ENCODE results near the gene NEURL4. TPM values are rescaled to one million over a fixed set of nuclear protein-coding genes. Genes with fewer than 3 reads are reported as not detected.

Gene NEURL4
- total RNA-seq (85.2 and 89.2 TPM in 2 replicates), polyA plus RNA-seq (54.6 and 82.6 TPM in 2 replicates), polyA minus RNA-seq (52.2 and 53.4 TPM in 2 replicates)
- 30.8 TPM for total RNA-seq (2013)

- Histone ChIP-seq H3K27ac (ENCODE audit: low read length in 2 of 2) (peak within 1 kb of the TSS; percentile 86 to 93), H3K36me3 (replicated peaks in 1 of 2; ENCODE audit: control extremely low read depth in 1 of 2, control insufficient read depth in 1 of 2, extremely low read depth in 1 of 2, insufficient read depth in 2 of 2, low read length in 1 of 2) (peaks cover 0 to 20% of the 10 kb centered on the region in 2 experiments), H3K9me3 (ENCODE audit: control extremely low read depth in 1 of 3, control insufficient read depth in 2 of 3, insufficient read depth in 1 of 3, low read length in 2 of 3) (no peaks in the 10 kb centered on the region), H3K4me2 (replicated peaks; ENCODE audit: low read depth, low read length, poor library complexity, severe bottlenecking) (peak within 1 kb of the TSS; percentile 88), H3K9ac (ENCODE audit: low read length) (peak within 1 kb of the TSS; percentile 86), H3K27me3 (replicated peaks in 1 of 4; ENCODE audit: control extremely low read depth in 1 of 4, control insufficient read depth in 3 of 4, insufficient read depth in 4 of 4, low read length in 3 of 4) (no peaks in the 10 kb centered on the region), H2AFZ (ENCODE audit: insufficient read depth, low read depth, low read length, poor library complexity, severe bottlenecking) (peak within 1 kb of the TSS; percentile 94), H3K4me3 (ENCODE audit: control extremely low read depth in 1 of 5, extremely low read depth in 1 of 5, insufficient read depth in 1 of 5, low read depth in 2 of 5, low read length in 4 of 5) (peak within 1 kb of the TSS; percentile 65 to 92 (median 81)), H4K20me1 (ENCODE audit: control insufficient read depth, insufficient read depth, low read length, poor library complexity, severe bottlenecking) (peaks cover 4% of the 10 kb centered on the region), H3K79me2 (ENCODE audit: control insufficient read depth, insufficient read depth, low read length) (peaks cover 23% of the 10 kb centered on the region), H3K4me1 (ENCODE audit: control insufficient read depth in 2 of 2, insufficient read depth in 2 of 2, low read length in 2 of 2) (peaks cover 23 to 49% of the 10 kb centered on the region in 2 donors)
- no peak for ATAC-seq (ENCODE audit: low read depth)
- CTCF ChIA-PET: interaction anchor here (0.9 to 3.0 kb wide), 13 partner anchors 8 to 159 kb away, joined by 3 to 20 read pairs (median 7); partner anchors contain the start of genes ACADVL, ACAP1, DLG4 and GPS2
- Mint-ChIP-seq H3K27ac (peak within 1 kb of the TSS; percentile 98), H3K27me3 (no peaks in the 10 kb centered on the region), H3K4me1 (peaks cover 41% of the 10 kb centered on the region), H3K9me3 (ENCODE audit: insufficient read depth) (no peaks in the 10 kb centered on the region), H3K4me3 (peak within 1 kb of the TSS; percentile 96)
- POLR2A ChIA-PET: interaction anchor here (0.7 to 2.4 kb wide), 15 partner anchors 9 to 919 kb away, joined by 3 to 18 read pairs (median 5); partner anchors contain the start of genes CD68, CTC1, CTDNEP1 and ELP5
- peak; percentile 73 for DNase-seq
- WGBS (ENCODE audit: insufficient coverage): under 1% methylated on average over 45 of the region's 50 CpGs
- intact Hi-C loops (cut with micrococcal nuclease): loop anchor here (1.0 kb wide), 9 partner anchors 14 to 243 kb away; partner anchors contain the start of genes DVL2, EIF5A, ELP5 and GABARAP
- TF ChIP-seq, protein P1, sequence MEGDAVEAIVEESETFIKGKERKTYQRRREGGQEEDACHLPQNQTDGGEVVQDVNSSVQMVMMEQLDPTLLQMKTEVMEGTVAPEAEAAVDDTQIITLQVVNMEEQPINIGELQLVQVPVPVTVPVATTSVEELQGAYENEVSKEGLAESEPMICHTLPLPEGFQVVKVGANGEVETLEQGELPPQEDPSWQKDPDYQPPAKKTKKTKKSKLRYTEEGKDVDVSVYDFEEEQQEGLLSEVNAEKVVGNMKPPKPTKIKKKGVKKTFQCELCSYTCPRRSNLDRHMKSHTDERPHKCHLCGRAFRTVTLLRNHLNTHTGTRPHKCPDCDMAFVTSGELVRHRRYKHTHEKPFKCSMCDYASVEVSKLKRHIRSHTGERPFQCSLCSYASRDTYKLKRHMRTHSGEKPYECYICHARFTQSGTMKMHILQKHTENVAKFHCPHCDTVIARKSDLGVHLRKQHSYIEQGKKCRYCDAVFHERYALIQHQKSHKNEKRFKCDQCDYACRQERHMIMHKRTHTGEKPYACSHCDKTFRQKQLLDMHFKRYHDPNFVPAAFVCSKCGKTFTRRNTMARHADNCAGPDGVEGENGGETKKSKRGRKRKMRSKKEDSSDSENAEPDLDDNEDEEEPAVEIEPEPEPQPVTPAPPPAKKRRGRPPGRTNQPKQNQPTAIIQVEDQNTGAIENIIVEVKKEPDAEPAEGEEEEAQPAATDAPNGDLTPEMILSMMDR (IDR thresholded peaks at IDR 0.05): no peak
- no peak for TF ChIP-seq EZH2 (IDR thresholded peaks at IDR 0.05; ENCODE audit: borderline replicate concordance, insufficient read depth, low read depth, low read length, poor library complexity, severe bottlenecking)
These were observed at the start of gene NEURL4 for GRCh38 chr17:7328840-7329373. NEURL4 (minus strand) TSS chr17:7329335; CDS start chr17:7329312, 23 bp downstream.

GRCh38 chr17:7374353-7374752, 45.2 kb upstream of the NEURL4 start:
- Histone ChIP-seq H3K4me2 (replicated peaks; ENCODE audit: low read depth, low read length, poor library complexity, severe bottlenecking) (no peak overlapping the region), H2AFZ (ENCODE audit: insufficient read depth, low read depth, low read length, poor library complexity, severe bottlenecking) (no peak overlapping the region), H3K79me2 (ENCODE audit: control insufficient read depth, insufficient read depth, low read length) (no peaks in the 10 kb centered on the region), H3K9ac (ENCODE audit: low read length) (no peak overlapping the region), H3K4me1 (ENCODE audit: control insufficient read depth in 2 of 2, insufficient read depth in 2 of 2, low read length in 2 of 2) (no peaks in the 10 kb centered on the region), H3K27ac (ENCODE audit: low read length in 2 of 2) (no peak overlapping the region), H3K27me3 (replicated peaks in 1 of 4; ENCODE audit: control extremely low read depth in 1 of 4, control insufficient read depth in 3 of 4, insufficient read depth in 4 of 4, low read length in 3 of 4) (peaks cover 0 to 2% (median 0%) of the 10 kb centered on the region in 4 experiments), H4K20me1 (ENCODE audit: control insufficient read depth, insufficient read depth, low read length, poor library complexity, severe bottlenecking) (no peaks in the 10 kb centered on the region), H3K4me3 (ENCODE audit: control extremely low read depth in 1 of 5, extremely low read depth in 1 of 5, insufficient read depth in 1 of 5, low read depth in 2 of 5, low read length in 4 of 5) (no peak overlapping the region), H3K9me3 (ENCODE audit: control extremely low read depth in 1 of 3, control insufficient read depth in 2 of 3, insufficient read depth in 1 of 3, low read length in 2 of 3) (peaks cover 0 to 2% (median 2%) of the 10 kb centered on the region in 3 donors), H3K36me3 (replicated peaks in 1 of 2; ENCODE audit: control extremely low read depth in 1 of 2, control insufficient read depth in 1 of 2, extremely low read depth in 1 of 2, insufficient read depth in 2 of 2, low read length in 1 of 2) (no peaks in the 10 kb centered on the region)
- H3K4me1 Mint-ChIP-seq: no peaks in the 10 kb centered on the region
- ATAC-seq (ENCODE audit: low read depth) (no peak), DNase-seq (no peak)
- peaks cover 14% of the 10 kb centered on the region for H3K27me3 Mint-ChIP-seq
- no peaks in the 10 kb centered on the region for H3K9me3 Mint-ChIP-seq (ENCODE audit: insufficient read depth)
- H3K27ac Mint-ChIP-seq: no peak overlapping the region
- CTCF ChIA-PET: interaction anchor here (0.9 kb wide), 1 partner anchor 10 kb away, joined by 3 read pairs; no protein-coding TSS in a partner anchor
- H3K4me3 Mint-ChIP-seq: no peak overlapping the region
- intact Hi-C loops (cut with micrococcal nuclease): no loop called here
- no peak for TF ChIP-seq EZH2 (IDR thresholded peaks at IDR 0.05; ENCODE audit: borderline replicate concordance, insufficient read depth, low read depth, low read length, poor library complexity, severe bottlenecking)
- TF ChIP-seq, protein P1 (IDR thresholded peaks at IDR 0.05): no peak
- POLR2A ChIA-PET: no interaction called here
- no CpG with 5 or more reads among the region's 2 CpGs for WGBS (ENCODE audit: insufficient coverage)

Measured in B cell (primary cell).